GM19099 (cell line): Measurements from ENCODE around the gene BAIAP2L2.

Experiments
- POLR2A ChIP-seq: IDR thresholded peaks from 3 replicates; pipeline ENCODE4 v1.6.1; 2011; ENCODE audit warnings: low read depth; ENCODE audit not compliant: insufficient read length; ENCODE audit errors: extremely low read depth

Gene BAIAP2L2

GRCh38 chr22:38110008-38110862 is at the start of gene BAIAP2L2:
BAIAP2L2 (minus strand) TSS chr22:38110684; CDS start chr22:38110525, 159 bp downstream.
- no peak for TF ChIP-seq POLR2A

GRCh38 chr22:38155703-38156102 is 45.2 kb upstream of the BAIAP2L2 start:
- no peak for TF ChIP-seq POLR2A

- no peak for TF ChIP-seq POLR2A
Observed at GRCh38 chr22:38153821-38154562, 43.5 kb upstream of the BAIAP2L2 start.

GRCh38 chr22:38151126-38151500 is 40.6 kb upstream of the BAIAP2L2 start:
- TF ChIP-seq POLR2A, result no peak

GRCh38 chr22:38148245-38148644 is 37.8 kb upstream of the BAIAP2L2 start:
- TF ChIP-seq POLR2A, result no peak

GRCh38 chr22:38144025-38144405 is 33.5 kb upstream of the BAIAP2L2 start:
- no peak for TF ChIP-seq POLR2A

- TF ChIP-seq POLR2A, result no peak
Observed at GRCh38 chr22:38142606-38143005, 32.1 kb upstream of the BAIAP2L2 start.

- TF ChIP-seq POLR2A, result no peak
Observed at GRCh38 chr22:38141217-38141973, 30.9 kb upstream of the BAIAP2L2 start.

GRCh38 chr22:38139901-38140300 is 29.4 kb upstream of the BAIAP2L2 start:
- TF ChIP-seq POLR2A, result no peak

- TF ChIP-seq POLR2A, result no peak
Observed at GRCh38 chr22:38138961-38139360, 28.5 kb upstream of the BAIAP2L2 start.

GRCh38 chr22:38137876-38138687 is 27.6 kb upstream of the BAIAP2L2 start:
- no peak for TF ChIP-seq POLR2A

- no peak for TF ChIP-seq POLR2A
Observed at GRCh38 chr22:38136607-38137006, 26.1 kb upstream of the BAIAP2L2 start.

GRCh38 chr22:38135133-38135706 is 24.7 kb upstream of the BAIAP2L2 start:
- no peak for TF ChIP-seq POLR2A

- no peak for TF ChIP-seq POLR2A
Observed at GRCh38 chr22:38133331-38133730, 22.8 kb upstream of the BAIAP2L2 start.
